Hematopoietic multipotent progenitor cell treated with erythropoietin and hydrocortisone succinate and interleukin-3 and kit ligand, for 4 days (in vitro differentiated cells): Measurements from ENCODE around the gene LRIG1.
"Not testable (repeated sequence)": the region's sequence is repeated elsewhere in the genome, so short reads cannot be mapped to it uniquely, and the experiment has no call there.

ENCODE experiments used
- DNase-seq: peaks from one replicate; pipeline ENCODE4 v3.0.0-alpha.2; 2015

Gene LRIG1

DNA sequence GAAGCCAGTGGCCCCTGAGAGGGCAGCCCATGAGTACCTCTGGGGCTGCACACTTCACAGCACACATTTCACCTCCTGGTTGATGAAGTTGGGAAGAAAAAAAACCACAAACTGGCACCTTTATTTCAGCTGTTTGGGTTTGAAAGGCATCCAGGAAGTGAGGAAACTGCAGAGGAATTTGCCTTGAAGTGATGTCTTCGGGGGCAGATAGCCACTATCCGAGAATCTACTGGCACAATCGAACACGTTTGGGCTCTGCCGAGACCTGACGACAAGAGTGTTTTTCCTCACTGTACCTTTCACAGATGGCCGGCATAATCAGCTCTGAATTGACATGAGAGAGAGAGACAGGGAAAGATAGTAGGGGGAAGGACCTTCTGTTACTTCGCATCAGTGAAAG, 59.7 kb downstream of the LRIG1 start:
- no peak for DNase-seq

- DNase-seq: peak; percentile 86
These were observed 61.0 kb downstream of the LRIG1 start for GRCh38 chr3:66439666-66440344.

- no peak for DNase-seq
These were observed 62.8 kb downstream of the LRIG1 start for GRCh38 chr3:66438046-66438445.

- no peak for DNase-seq
These were observed 63.4 kb downstream of the LRIG1 start for GRCh38 chr3:66437341-66437929.

- no peak for DNase-seq
These were observed 64.8 kb downstream of the LRIG1 start for GRCh38 chr3:66435989-66436388.

- no peak for DNase-seq
These were observed 66.1 kb downstream of the LRIG1 start for GRCh38 chr3:66434726-66435125.

GRCh38 chr3:66433522-66433782, 67.4 kb downstream of the LRIG1 start:
- DNase-seq: no peak

DNA sequence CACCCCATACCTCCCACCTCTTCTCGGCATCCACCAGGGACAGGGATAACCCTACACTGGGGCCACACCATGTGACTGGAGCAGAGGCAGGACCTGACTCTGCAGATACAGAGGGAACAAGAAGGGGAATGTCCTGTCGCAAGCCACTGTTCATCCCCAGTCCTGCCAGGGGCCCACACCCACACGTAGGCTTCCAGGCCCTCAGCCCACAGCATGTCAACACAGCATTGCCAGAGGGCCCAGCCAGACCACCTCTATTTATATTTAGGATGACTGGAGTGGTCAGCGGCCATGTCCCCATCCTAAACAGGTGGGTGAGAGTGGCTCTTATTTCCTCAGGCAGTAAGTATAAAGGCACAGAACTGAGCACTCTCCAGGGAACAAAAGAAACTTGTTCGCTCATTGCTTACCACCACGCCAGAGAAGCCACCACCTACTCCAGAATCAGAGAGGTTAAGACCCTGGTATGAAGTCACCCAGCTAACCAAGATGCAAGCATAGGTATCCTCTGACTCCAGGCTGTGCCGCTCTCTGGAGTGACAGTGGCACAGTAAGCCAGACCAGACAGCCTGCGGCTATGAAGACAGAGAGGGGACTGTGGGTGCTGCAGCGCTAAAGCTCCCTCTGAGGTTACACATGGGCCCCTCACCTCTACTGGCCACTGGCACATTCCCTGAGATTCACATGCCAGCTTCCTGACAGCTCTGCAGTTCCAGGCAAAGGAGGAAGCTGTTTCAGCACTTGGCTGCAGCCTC, 67.9 kb downstream of the LRIG1 start:
- no peak for DNase-seq

DNA sequence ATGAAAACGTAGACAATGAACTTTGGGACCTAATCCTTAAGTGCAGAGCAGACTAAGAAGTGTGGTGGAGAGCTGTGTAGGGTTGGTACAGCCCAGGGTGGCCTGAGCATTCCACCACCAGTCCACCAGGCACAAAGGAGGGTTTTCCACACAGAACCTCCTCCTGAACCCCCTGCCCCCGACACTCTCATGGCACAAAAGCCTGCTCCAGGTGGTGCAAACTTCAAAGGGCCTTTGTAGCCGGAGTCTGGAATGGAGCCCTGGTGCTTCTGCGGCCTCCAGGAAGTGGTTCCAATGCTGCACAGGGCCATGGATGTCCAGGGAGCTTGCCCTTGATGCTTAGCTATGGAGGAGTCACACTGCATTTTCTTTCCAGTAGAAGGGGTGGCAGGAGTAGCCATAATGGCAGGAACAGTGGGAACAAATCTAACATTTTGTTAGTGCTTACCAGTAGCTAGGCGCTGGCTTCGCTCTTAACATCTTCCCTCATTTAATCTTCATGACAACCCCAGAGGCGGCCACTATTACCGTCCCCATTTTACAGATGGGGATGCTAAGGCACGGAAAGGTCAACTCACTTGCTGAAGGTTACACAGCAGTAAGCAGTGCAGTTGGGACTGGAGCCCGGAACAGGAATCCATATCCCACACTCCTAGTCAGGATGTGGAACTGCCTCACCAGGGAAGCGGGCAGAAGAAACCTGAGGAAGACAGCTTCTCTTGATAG, 68.6 kb downstream of the LRIG1 start:
- DNase-seq: no peak

- no peak for DNase-seq
These were observed 69.3 kb downstream of the LRIG1 start for GRCh38 chr3:66431494-66431893.

DNA sequence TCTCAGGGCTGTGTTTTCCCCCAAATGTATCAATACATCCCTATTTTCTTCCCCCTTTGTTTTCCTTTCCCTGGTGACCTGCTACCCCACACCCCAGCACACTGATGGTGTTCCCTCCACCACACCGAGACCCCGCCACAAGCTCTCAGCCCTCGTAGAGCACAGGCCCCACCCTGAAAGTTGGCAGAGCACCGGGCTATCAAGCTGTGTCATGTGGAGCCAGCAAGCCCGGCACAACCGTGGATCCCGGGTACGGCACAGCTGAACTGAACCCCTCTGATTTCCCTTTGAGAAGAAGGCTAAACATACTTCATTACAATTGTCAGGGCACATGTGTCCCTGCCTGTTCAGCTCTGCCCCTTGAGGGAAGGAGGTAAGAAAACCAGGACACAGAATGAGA, 69.9 kb downstream of the LRIG1 start:
- no peak for DNase-seq

DNA sequence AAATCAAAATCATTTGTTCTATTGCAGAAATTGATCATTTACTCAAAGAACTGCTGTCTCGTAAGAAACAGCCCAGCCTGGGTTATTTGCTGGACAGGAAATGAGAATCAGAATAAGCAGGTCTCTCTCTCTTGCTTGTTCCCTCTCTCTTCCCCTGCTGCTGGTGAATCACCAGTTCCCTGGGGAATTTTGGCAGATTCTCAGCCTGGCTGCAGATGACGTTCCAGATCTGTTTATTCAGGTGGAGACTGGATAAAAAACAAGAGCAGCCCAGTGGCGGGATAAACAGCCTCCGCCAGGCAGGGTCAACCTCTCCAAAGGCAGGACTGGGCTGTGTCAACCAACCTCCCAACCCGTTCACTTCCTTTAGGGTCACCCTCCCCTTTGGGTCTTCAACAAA, 72.1 kb downstream of the LRIG1 start:
- no peak for DNase-seq

GRCh38 chr3:66427951-66428474, 72.8 kb downstream of the LRIG1 start:
- no peak for DNase-seq

DNA sequence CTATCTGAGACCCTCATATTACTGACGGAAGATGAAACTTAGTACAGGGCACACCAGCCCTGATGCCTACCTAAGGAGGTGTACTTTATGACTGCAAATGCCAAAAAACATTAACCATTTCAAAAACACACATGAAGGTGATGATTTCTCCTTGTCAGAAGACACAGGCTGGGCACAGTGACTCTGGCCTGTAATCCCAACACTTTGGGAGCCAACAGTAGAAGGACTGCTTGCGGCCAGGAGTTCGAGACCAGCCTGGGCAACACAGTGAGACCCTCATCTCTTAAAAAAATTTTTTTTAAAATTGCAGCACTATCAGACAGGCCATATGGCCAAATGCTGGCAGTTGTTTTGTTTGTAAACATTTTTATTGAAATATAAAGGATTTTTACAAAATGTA, 73.5 kb downstream of the LRIG1 start:
- DNase-seq: no peak

DNA sequence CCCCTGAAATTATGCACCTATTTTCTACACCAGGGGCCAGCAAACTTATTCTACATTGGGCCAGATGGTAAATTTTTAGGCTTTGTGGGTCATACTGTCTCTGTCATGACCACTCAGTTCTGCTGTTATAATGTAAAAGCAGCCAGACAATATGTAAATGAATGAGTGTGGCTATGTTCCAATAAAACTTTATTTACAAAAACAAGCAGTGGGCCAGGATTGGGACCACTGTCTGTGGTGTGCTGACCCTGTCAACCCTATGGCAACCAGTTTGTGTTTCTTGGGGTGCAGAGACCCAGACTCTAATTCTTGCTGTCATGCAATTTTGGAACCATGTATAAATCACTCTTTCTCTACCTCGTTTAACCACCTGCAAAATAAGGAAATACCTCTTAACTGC, 74.7 kb downstream of the LRIG1 start:
- no peak for DNase-seq

GRCh38 chr3:66425576-66426114, 75.2 kb downstream of the LRIG1 start:
- no peak for DNase-seq

DNA sequence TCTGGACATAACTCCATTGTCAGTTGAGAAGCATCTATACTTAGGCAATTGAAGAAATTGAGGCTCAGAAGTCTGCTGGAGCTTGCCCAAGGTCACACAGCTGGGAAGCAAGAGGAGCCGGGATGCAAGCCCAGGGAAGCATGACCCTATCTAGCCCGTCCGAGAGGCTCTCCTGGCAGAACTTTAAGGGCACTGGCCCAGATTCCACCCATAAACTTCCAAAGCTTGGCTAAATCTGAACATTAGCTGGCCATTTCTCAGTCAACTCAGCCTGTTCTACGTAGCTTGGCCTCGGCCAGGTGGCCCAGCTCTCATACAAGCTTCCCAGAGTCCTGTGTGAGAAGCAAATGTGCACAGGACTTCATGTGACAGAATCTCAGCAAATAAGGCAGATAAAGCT, 75.8 kb downstream of the LRIG1 start:
- DNase-seq: no peak

DNA sequence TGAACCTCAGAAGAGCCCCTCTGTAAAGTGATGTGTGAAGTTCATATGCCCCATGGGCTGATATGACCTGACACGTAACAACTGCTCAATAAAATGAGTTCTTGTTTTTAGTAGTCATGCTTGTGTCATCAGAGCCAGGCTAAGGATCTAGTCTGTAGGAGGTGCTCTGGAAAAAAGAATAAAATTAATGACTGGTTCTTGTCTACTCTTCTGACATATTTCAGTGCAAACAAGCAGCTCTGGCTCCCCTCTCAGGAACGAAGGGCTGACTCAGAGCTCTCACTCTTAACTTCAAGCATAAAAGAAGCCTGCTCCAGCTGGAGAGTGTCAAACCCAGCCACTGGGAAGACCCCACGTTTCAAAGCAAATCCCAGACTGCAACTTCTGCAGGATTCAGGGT, 77.0 kb downstream of the LRIG1 start:
- no peak for DNase-seq

DNA sequence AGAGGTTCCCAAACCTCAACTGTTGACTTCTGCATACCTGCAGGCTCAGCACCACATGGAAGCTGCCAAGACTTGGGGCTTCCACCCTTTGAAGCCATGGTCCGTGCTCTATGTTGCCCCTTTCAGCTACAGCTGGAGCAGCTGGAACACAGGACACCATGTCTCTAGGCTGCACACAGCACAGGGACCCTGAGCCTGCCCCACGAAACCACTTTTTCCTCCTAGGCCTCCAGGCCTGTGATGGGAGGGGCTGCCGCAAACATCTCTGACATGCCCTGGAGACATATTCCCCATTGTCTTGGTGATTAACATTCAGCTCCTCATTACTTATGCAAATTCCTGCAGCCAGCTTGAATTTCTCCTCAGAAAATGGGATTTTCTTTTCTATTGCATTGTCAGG, 78.9 kb downstream of the LRIG1 start:
- not testable (repeated sequence) for DNase-seq

DNA sequence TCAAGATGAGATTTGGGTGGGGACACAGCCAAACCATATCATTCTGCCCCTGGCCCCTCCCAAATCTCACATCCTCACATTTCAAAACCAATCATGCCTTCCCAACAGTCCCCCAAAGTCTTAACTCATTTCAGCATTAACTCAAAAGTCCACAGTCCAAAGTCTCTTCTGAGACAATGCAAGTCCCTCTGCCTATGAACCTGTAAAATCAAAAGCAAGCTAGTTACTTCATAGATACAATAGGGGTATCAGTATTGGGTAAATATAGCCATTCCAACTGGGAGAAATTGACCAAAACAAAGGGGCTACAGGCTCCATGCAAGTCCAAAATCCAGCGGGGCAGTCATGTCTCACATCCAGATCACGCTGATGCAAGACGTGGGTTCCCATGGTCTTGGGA, 79.7 kb downstream of the LRIG1 start:
- DNase-seq: not testable (repeated sequence)

DNA sequence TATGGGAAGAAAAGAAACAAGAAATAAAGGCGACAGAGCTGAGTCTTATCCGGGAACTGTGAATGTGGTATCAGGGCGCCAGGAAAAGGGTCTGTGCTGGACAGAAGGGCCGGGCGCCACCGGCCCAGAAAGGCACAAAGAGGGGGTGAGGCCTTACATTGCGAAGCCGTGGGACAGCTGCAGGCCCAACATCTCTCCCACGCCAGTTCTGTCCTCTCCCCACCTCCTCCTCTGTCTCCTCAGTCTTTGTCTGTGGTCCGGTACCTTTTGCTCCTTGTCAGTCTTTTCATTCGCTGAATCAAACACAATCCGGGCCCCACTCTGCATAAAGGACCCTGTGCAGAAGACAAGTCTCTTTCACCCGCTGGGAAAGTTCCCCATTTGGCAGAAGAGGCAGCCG, 81.8 kb downstream of the LRIG1 start:
- DNase-seq: no peak

GRCh38 chr3:66418475-66418931, 82.3 kb downstream of the LRIG1 start:
- DNase-seq: no peak
